Measurements from ENCODE around the gene TMCC2.
A peak's percentile ranks its signal among the peaks of the same experiment; 100 is the strongest.

Gene TMCC2

DNA sequence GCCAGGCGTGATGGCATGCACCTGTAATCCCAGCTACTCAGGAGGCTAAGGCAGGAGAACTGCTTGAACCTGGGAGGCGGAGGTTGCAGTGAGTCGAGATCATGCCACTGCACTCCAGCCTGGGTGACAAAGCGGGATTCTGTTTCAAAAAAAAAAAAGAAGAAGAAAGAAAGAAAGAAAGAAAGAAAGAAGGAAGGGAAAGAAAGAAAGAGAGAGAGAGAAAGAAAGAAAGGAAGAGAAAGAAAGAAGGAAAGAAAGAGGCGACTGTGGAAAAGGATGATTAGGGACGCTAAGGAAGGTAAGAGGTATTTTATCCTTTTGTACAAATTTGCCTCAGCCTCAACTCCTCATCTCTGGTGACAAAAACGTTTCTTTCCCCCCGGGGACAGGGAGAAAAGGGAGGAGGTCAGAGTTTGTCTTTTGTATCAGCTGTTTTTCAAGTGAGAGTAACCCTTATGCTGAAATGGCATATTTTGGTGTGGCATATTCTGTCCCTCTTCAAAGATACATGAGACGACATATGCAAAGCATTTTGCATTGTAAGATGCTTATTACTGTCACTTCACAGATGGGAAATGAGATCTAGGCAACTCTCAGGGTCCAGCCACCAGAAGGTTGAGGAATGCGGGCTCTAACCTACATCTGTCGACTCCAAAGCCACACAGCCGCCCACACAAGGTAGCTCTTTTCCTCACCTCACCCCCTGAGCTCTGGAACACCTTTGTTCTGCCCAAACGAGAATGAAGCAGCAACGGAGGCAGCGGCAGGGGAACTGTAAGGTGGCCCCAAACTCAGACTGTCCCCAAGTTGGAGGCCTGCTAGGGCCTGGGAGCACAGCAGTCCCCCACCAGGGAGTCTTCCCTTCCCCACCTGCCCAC is 55.8 kb downstream of the TMCC2 start:
- Histone ChIP-seq H3K9me3 (ENCODE audit: control insufficient read depth, insufficient read depth, low read length) (no peaks in the 10 kb centered on the region), H3F3A (ENCODE audit: control insufficient read depth, insufficient read depth) (peaks cover 30% of the 10 kb centered on the region), H3K4me3 (ENCODE audit: low read length) (peak overlapping the region; percentile 65), H3K27me3 (ENCODE audit: control insufficient read depth, low read length) (no peaks in the 10 kb centered on the region), H3K36me3 (ENCODE audit: control insufficient read depth, low read length) (peaks cover 9% of the 10 kb centered on the region), H4K20me1 (ENCODE audit: control insufficient read depth, insufficient read depth, low read depth, low read length) (no peaks in the 10 kb centered on the region), H3K9me2 (replicated peaks; ENCODE audit: control insufficient read depth, low read length) (no peaks in the 10 kb centered on the region), H3K4me2 (ENCODE audit: low read length) (peak overlapping the region; percentile 87), H3K79me2 (ENCODE audit: control insufficient read depth, low read length) (no peaks in the 10 kb centered on the region; the same call in 1 of the 2 replicates), H3K4me1 (ENCODE audit: control insufficient read depth, low read length) (peaks cover 85% of the 10 kb centered on the region), H3K27ac (ENCODE audit: low read depth, low read length) (peak overlapping the region; percentile 99)
- TF ChIP-seq EZH2phosphoT487 (IDR thresholded peaks at IDR 0.05; ENCODE audit: borderline replicate concordance, low read length): no peak
- TF ChIP-seq, protein P1, sequence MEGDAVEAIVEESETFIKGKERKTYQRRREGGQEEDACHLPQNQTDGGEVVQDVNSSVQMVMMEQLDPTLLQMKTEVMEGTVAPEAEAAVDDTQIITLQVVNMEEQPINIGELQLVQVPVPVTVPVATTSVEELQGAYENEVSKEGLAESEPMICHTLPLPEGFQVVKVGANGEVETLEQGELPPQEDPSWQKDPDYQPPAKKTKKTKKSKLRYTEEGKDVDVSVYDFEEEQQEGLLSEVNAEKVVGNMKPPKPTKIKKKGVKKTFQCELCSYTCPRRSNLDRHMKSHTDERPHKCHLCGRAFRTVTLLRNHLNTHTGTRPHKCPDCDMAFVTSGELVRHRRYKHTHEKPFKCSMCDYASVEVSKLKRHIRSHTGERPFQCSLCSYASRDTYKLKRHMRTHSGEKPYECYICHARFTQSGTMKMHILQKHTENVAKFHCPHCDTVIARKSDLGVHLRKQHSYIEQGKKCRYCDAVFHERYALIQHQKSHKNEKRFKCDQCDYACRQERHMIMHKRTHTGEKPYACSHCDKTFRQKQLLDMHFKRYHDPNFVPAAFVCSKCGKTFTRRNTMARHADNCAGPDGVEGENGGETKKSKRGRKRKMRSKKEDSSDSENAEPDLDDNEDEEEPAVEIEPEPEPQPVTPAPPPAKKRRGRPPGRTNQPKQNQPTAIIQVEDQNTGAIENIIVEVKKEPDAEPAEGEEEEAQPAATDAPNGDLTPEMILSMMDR (IDR thresholded peaks at IDR 0.05; ENCODE audit: low read depth, low read length, poor library complexity, severe bottlenecking): no peak

DNA sequence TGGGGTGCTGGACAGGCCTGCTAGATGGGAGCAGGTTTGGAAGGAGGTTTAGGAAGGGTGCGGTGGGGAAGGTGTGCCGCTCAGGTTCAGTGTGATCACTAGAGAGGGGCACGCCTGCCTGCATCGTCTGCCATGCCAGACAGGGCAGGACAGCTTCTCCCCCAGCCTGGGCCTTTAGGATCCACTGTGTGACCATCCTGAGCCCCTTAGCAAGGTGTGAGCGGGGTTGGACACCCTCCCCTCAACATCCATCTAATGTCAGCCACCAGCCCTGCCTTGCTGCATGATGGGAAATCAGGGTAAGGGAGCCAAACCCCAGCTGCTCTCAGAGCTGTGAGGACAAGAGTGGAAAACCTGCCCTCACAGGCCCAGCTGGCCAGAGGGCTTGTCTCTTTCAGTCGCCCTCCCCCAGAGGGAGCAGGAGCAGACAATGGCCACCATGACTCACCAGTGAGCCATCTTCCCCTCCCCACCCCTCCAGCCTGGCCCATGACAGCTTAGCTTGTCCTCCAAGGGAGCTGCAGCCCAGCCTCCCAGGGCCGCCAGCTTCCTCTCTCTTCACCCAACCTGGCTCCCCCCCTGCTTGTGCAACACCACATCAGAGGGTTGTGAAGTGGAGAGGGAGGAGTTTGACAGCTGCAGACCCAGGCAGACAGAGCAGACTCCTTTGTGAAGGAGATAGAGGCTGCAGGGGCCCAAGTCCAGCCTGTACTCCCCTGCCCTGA is 56.8 kb downstream of the TMCC2 start:
- Histone ChIP-seq H3K79me2 (ENCODE audit: control insufficient read depth, low read length) (no peaks in the 10 kb centered on the region; the same call in 1 of the 2 replicates), H3F3A (ENCODE audit: control insufficient read depth, insufficient read depth) (peaks cover 30% of the 10 kb centered on the region), H3K36me3 (ENCODE audit: control insufficient read depth, low read length) (peaks cover 9% of the 10 kb centered on the region), H3K4me3 (ENCODE audit: low read length) (peak overlapping the region; percentile 65), H3K27ac (ENCODE audit: low read depth, low read length) (peak overlapping the region; percentile 99), H3K9me2 (replicated peaks; ENCODE audit: control insufficient read depth, low read length) (no peaks in the 10 kb centered on the region), H4K20me1 (ENCODE audit: control insufficient read depth, insufficient read depth, low read depth, low read length) (no peaks in the 10 kb centered on the region), H3K9me3 (ENCODE audit: control insufficient read depth, insufficient read depth, low read length) (no peaks in the 10 kb centered on the region), H3K4me1 (ENCODE audit: control insufficient read depth, low read length) (peaks cover 84% of the 10 kb centered on the region), H3K4me2 (ENCODE audit: low read length) (peak overlapping the region; percentile 87), H3K27me3 (ENCODE audit: control insufficient read depth, low read length) (no peaks in the 10 kb centered on the region)
- TF ChIP-seq, protein P1 (IDR thresholded peaks at IDR 0.05; ENCODE audit: low read depth, low read length, poor library complexity, severe bottlenecking): no peak
- no peak for TF ChIP-seq EZH2phosphoT487 (IDR thresholded peaks at IDR 0.05; ENCODE audit: borderline replicate concordance, low read length)

DNA sequence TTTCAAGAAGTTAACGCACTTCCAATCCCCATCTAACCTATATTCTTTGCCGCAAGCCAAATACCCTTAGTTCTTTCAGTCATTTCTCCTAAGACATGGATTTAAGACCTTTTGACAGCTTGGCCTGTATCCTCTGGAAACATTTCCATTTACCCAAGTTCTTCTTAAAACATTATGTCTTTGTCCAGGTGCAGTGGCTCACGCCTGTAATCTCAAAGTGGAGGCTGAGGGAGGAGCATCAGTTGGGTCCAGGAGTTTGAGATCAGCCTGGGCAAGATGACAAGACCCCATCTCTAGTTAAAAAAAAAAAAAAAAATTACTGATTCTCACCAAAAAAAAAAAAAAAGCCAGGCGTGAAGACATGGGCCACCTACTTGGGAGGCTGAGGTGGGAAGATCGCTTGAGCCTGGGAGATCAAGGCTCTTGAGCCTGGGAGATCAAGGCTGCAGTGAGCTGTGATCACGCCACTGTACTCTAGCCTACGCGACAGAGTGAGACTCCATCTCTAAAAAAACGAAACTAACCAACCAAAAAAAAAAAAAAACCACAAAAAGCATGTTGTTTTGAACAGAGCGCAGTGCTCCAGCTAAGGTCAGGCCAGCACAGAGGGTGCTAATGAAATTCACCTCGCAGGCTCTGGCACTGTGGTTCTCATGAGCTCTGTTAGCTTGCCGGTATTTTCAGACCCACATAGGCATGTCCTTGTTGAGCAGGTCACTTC is 57.8 kb downstream of the TMCC2 start:
- no peaks in the 10 kb centered on the region for H4K20me1 ChIP-seq (ENCODE audit: control insufficient read depth, insufficient read depth, low read depth, low read length)

More for the DNA sequence above, 57.8 kb downstream of the TMCC2 start:
- Histone ChIP-seq H3K4me2 (ENCODE audit: low read length) (peak overlapping the region; percentile 87), H3K9me3 (ENCODE audit: control insufficient read depth, insufficient read depth, low read length) (no peaks in the 10 kb centered on the region), H3K9me2 (replicated peaks; ENCODE audit: control insufficient read depth, low read length) (no peaks in the 10 kb centered on the region), H3K36me3 (ENCODE audit: control insufficient read depth, low read length) (peaks cover 9% of the 10 kb centered on the region), H3F3A (ENCODE audit: control insufficient read depth, insufficient read depth) (peaks cover 30% of the 10 kb centered on the region), H3K27me3 (ENCODE audit: control insufficient read depth, low read length) (no peaks in the 10 kb centered on the region), H3K4me3 (ENCODE audit: low read length) (peak overlapping the region; percentile 65), H3K79me2 (ENCODE audit: control insufficient read depth, low read length) (no peaks in the 10 kb centered on the region; the same call in 1 of the 2 replicates), H3K27ac (ENCODE audit: low read depth, low read length) (peak overlapping the region; percentile 99), H3K4me1 (ENCODE audit: control insufficient read depth, low read length) (peaks cover 82% of the 10 kb centered on the region)
- TF ChIP-seq EZH2phosphoT487 (IDR thresholded peaks at IDR 0.05; ENCODE audit: borderline replicate concordance, low read length): no peak
- TF ChIP-seq, protein P1 (IDR thresholded peaks at IDR 0.05; ENCODE audit: low read depth, low read length, poor library complexity, severe bottlenecking): no peak

All from DOHH2 (cell line).